Fibroblast of lung (primary cell): ENCODE measurements around the gene GNB5. TPM values are rescaled to one million over a fixed set of nuclear protein-coding genes. Genes with fewer than 3 reads are reported as not detected.

Source experiments
- DNase-seq, 2 donors: peaks; one replicate each; pipeline versions ENCODE4 v3.0.0 to v3.0.0-alpha.2; 2010; ENCODE audit warnings: low read depth in 2 of 2
- H2AFZ ChIP-seq: 2 replicates; pipeline ENCODE4 v1.5.1; 2012; ENCODE audit warnings: low read length, control low read depth, inconsistent platforms
- H3K27ac ChIP-seq: 2 replicates; pipeline ENCODE4 v1.5.1; 2011; ENCODE audit warnings: low read length, control low read depth; ENCODE audit not compliant: insufficient read depth
- H3K27me3 ChIP-seq: 2 replicates; pipeline ENCODE4 v1.5.1; 2011; ENCODE audit warnings: mild to moderate bottlenecking, low read length; ENCODE audit not compliant: control insufficient read depth, insufficient read depth
- H3K36me3 ChIP-seq: 2 replicates; pipeline ENCODE4 v1.5.1; 2011; ENCODE audit warnings: low read length; ENCODE audit not compliant: control insufficient read depth, insufficient read depth
- H3K4me1 ChIP-seq: 2 replicates; pipeline ENCODE4 v1.5.1; 2011; ENCODE audit warnings: low read length; ENCODE audit not compliant: control insufficient read depth, insufficient read depth; ENCODE audit errors: extremely low read depth
- H3K4me2 ChIP-seq: 2 replicates; pipeline ENCODE4 v1.5.1; 2011; ENCODE audit warnings: low read length, control low read depth; ENCODE audit not compliant: insufficient read depth; ENCODE audit errors: extremely low read depth
- H3K4me3 ChIP-seq, 4 experiments: fragments of 200-600 bp in 1 of 4; sonication (generic) in 1 of 4; replicated peaks in 1 of 4; 2 replicates each; pipeline ENCODE4 v1.5.1; 2011 to 2016; ENCODE audit warnings: low read length in 4 of 4, low read depth in 3 of 4, mild to moderate bottlenecking in 3 of 4, control low read depth in 2 of 4, inconsistent platforms in 1 of 4, mixed read lengths in 1 of 4; ENCODE audit not compliant: insufficient read depth in 1 of 4; ENCODE audit errors: control extremely low read depth in 1 of 4
- H3K79me2 ChIP-seq: 2 replicates; pipeline ENCODE4 v1.5.1; 2012; ENCODE audit warnings: mild to moderate bottlenecking, low read length, inconsistent platforms; ENCODE audit not compliant: control insufficient read depth, insufficient read depth
- H3K9ac ChIP-seq: 2 replicates; pipeline ENCODE4 v1.5.1; 2011; ENCODE audit warnings: mild to moderate bottlenecking, low read length, control low read depth; ENCODE audit not compliant: insufficient read depth
- H3K9me3 ChIP-seq: 2 replicates; pipeline ENCODE4 v1.5.1; 2012; ENCODE audit warnings: low read depth, low read length; ENCODE audit not compliant: control insufficient read depth, insufficient read depth
- H4K20me1 ChIP-seq: 2 replicates; pipeline ENCODE4 v1.5.1; 2011; ENCODE audit warnings: low read length; ENCODE audit not compliant: control insufficient read depth, insufficient read depth; ENCODE audit errors: extremely low read depth
- EZH2 ChIP-seq: IDR thresholded peaks from 2 replicates; pipeline ENCODE4 v1.5.1; 2012; ENCODE audit warnings: low read length, control low read depth, mild to moderate bottlenecking; ENCODE audit errors: missing control alignments
- polyA plus RNA-seq, 2 donors: library from polyadenylated mRNA; depleted of rRNA in 1 of 2; stranded (reverse) in 1 of 2; unstranded in 1 of 2; fragments of >200 nt; gene quantifications; 2 replicates each; pipeline ENCODE4 v1.2.1, GENCODE V29; 2011 to 2012; ENCODE audit warnings: missing spikeins in 1 of 2
- total RNA-seq: library from RNA; depleted of rRNA; stranded (reverse); fragments of >200 nt; gene quantifications from 2 replicates; pipeline ENCODE4 v1.2.1, GENCODE V29; 2014
- TF ChIP-seq, protein P1 (sequence below), 2 donors: IDR thresholded peaks in 1 of 2; conservative IDR thresholded peaks in 1 of 2; 1 replicate in 1 of 2; 2 replicates in 1 of 2; pipeline ENCODE4 v1.5.1; 2011 to 2012; ENCODE audit warnings: low read length in 2 of 2, control low read depth in 1 of 2, inconsistent platforms in 1 of 2, low read depth in 1 of 2, mild to moderate bottlenecking in 1 of 2

The GNB5 gene
- total and polyA plus RNA-seq, 2 donors (not counting 1 experiment from before 2014, with no cell fraction given) = 44.0 to 52.2 TPM

DNA sequence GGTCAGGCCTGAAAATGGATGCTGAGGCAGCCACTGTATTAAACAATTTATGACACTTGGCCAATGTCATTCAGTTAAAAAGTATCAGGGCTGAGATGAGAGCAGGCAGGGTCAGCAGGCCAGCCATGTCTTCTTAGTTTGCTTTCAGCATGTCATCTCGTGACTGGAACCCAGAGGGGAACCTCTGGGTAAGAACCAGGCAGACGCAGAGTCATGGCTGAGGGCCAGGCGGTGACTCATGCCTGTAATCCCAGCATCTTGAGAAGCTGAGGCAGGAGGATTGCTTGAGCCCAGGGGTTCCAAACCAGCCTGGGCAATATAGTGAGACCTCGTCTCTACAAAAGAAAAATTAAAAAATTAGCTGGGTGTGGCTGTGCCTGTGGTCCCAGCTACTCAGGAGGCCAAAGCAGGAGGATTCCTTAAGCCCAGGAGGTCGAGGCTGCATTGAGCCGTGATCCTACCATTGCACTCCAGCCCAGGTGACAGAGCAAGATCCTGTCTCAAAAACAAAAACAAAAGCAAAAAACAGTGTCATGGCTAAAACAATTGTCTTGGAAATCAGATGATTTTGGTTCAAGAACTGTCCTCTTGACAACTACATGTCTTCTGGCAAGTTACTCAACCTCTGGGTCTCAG is 90.3 kb downstream of the GNB5 start:
- H3K27ac ChIP-seq = no peak overlapping the region
- no peaks in the 10 kb centered on the region for H3K9me3 ChIP-seq
- H4K20me1 ChIP-seq = no peaks in the 10 kb centered on the region
- no peaks in the 10 kb centered on the region for H3K36me3 ChIP-seq
- H3K79me2 ChIP-seq = no peaks in the 10 kb centered on the region
- peak; percentile 89 to 96 for DNase-seq
- TF ChIP-seq, protein P1, sequence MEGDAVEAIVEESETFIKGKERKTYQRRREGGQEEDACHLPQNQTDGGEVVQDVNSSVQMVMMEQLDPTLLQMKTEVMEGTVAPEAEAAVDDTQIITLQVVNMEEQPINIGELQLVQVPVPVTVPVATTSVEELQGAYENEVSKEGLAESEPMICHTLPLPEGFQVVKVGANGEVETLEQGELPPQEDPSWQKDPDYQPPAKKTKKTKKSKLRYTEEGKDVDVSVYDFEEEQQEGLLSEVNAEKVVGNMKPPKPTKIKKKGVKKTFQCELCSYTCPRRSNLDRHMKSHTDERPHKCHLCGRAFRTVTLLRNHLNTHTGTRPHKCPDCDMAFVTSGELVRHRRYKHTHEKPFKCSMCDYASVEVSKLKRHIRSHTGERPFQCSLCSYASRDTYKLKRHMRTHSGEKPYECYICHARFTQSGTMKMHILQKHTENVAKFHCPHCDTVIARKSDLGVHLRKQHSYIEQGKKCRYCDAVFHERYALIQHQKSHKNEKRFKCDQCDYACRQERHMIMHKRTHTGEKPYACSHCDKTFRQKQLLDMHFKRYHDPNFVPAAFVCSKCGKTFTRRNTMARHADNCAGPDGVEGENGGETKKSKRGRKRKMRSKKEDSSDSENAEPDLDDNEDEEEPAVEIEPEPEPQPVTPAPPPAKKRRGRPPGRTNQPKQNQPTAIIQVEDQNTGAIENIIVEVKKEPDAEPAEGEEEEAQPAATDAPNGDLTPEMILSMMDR (conservative IDR thresholded peaks at IDR 0.05 in 1 of 2, IDR thresholded peaks at IDR 0.05 in 1 of 2; ENCODE audit: low read depth in 1 of 2, low read length in 2 of 2) = no peak
- TF ChIP-seq EZH2 = no peak
- no peak overlapping the region for H3K9ac ChIP-seq
- H3K4me2 ChIP-seq = no peak overlapping the region
- H3K4me3 ChIP-seq = no peak overlapping the region
- H3K4me1 ChIP-seq = peaks cover 14% of the 10 kb centered on the region
- no peak overlapping the region for H2AFZ ChIP-seq
- H3K27me3 ChIP-seq = no peaks in the 10 kb centered on the region

DNA sequence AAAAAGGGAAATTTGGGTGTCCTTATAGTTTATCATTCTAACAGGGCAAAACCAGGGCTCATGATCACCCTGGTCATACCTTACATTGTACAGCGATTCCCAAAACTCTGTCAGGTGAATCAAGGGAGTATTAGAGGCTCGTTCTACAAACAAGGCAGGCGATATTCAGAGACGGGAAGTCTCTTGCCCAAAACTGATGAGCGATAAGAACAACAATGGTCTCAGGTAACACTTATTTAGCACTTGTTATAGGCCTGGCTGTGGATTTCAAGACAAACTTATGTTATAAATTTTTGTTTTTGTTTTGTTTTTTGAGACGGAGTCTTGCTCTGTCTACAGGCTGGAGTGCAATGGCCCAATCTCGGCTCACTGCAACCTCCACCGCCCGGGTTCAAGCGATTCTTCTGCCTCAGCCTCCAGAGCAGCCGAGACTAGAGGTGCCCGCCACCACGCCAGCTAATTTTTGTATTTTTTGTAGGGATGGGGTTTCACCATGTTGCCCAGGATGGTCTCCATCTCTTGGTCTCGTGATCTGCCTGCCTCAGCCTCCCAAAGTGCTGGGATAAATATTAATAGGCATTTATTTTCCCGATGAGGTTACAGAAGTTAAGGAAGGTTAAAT is 91.4 kb downstream of the GNB5 start:
- H3K4me3 ChIP-seq = no peak overlapping the region
- H3K27me3 ChIP-seq = no peaks in the 10 kb centered on the region
- H3K9me3 ChIP-seq = no peaks in the 10 kb centered on the region
- peaks cover 19% of the 10 kb centered on the region for H3K4me1 ChIP-seq
- H3K36me3 ChIP-seq = no peaks in the 10 kb centered on the region
- no peak for DNase-seq
- H2AFZ ChIP-seq = no peak overlapping the region
- TF ChIP-seq, protein P1 (conservative IDR thresholded peaks at IDR 0.05 in 1 of 2, IDR thresholded peaks at IDR 0.05 in 1 of 2; ENCODE audit: low read depth in 1 of 2, low read length in 2 of 2) = no peak
- no peak for TF ChIP-seq EZH2
- H3K79me2 ChIP-seq = no peaks in the 10 kb centered on the region
- H3K9ac ChIP-seq = no peak overlapping the region
- H3K27ac ChIP-seq = no peak overlapping the region
- no peak overlapping the region for H3K4me2 ChIP-seq
- H4K20me1 ChIP-seq = no peaks in the 10 kb centered on the region

DNA sequence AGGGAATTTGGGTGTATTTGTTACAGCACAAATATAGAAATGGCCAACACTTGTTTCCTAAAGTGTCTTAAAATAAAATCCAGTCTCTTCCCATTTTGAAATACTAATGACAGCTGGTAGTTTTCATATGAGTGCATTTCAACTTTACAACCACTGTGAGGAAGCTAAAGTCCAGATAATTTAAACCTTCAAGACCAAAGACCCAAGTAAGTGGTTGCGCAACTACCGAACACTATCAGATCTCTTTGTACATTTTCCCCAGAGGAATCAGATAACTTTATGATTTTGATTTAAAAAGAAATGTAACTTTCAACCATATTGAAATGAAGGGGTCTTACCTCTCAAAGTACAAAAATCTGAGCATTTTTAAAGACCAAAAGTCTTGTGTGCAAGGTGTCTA is 92.9 kb downstream of the GNB5 start:
- Histone ChIP-seq H4K20me1 (no peaks in the 10 kb centered on the region), H2AFZ (no peak overlapping the region), H3K27ac (no peak overlapping the region), H3K4me2 (no peak overlapping the region), H3K4me1 (peaks cover 32% of the 10 kb centered on the region), H3K79me2 (no peaks in the 10 kb centered on the region), H3K27me3 (no peaks in the 10 kb centered on the region), H3K4me3 (no peak overlapping the region), H3K36me3 (no peaks in the 10 kb centered on the region), H3K9ac (no peak overlapping the region), H3K9me3 (no peaks in the 10 kb centered on the region)
- peak in 1 of 2 donors; percentile 70 for DNase-seq
- TF ChIP-seq EZH2 = no peak
- TF ChIP-seq, protein P1 (conservative IDR thresholded peaks at IDR 0.05 in 1 of 2, IDR thresholded peaks at IDR 0.05 in 1 of 2; ENCODE audit: low read depth in 1 of 2, low read length in 2 of 2) = no peak
